NCI-H1105 (cell line): ENCODE measurements around the gene PIAS2.
"Not testable (repeated sequence)": the region's sequence is repeated elsewhere in the genome, so short reads cannot be mapped to it uniquely, and the experiment has no call there.

ENCODE experiments used
- DNase-seq: peaks from one replicate; lab custom pipeline; 2025; lab: John Stamatoyannopoulos, UW

The PIAS2 gene, protein sequence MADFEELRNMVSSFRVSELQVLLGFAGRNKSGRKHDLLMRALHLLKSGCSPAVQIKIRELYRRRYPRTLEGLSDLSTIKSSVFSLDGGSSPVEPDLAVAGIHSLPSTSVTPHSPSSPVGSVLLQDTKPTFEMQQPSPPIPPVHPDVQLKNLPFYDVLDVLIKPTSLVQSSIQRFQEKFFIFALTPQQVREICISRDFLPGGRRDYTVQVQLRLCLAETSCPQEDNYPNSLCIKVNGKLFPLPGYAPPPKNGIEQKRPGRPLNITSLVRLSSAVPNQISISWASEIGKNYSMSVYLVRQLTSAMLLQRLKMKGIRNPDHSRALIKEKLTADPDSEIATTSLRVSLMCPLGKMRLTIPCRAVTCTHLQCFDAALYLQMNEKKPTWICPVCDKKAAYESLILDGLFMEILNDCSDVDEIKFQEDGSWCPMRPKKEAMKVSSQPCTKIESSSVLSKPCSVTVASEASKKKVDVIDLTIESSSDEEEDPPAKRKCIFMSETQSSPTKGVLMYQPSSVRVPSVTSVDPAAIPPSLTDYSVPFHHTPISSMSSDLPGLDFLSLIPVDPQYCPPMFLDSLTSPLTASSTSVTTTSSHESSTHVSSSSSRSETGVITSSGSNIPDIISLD

GRCh38 chr18:46917108-46917802 is at the start of gene PIAS2, which contains the start of gene KATNAL2:
TSS of gene PIAS2 (minus strand) at chr18:46917507. CDS start at chr18:46917345, 162 bp downstream.
TSS of gene KATNAL2 (plus strand) at chr18:46917602. CDS start at chr18:46946873, 29,271 bp downstream.
- DNase-seq = peak; percentile 82

DNA sequence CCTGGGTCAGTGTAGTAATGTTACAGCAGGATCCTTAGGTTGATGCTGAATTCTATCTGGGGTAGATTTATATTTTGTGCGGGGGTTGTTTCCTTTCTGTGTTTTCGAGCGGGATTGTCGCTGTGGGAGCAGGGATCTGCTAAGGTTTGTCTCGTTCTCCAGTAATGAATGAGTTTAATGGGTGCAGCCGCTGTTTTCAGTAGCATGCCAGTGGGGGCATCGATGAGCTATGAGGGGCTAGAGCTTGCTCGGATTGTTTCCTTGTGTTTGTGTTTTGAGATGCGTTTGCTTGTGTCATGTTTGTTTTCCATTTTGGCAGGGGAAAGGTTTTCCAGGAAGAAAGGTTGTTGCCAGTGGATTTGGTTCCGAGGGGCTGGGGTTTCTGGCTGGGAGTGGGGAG is 49.0 kb upstream of the PIAS2 start:
- not testable (repeated sequence) for DNase-seq

- not testable (repeated sequence) for DNase-seq
These were observed 47.4 kb upstream of the PIAS2 start for GRCh38 chr18:46964579-46965293.

DNA sequence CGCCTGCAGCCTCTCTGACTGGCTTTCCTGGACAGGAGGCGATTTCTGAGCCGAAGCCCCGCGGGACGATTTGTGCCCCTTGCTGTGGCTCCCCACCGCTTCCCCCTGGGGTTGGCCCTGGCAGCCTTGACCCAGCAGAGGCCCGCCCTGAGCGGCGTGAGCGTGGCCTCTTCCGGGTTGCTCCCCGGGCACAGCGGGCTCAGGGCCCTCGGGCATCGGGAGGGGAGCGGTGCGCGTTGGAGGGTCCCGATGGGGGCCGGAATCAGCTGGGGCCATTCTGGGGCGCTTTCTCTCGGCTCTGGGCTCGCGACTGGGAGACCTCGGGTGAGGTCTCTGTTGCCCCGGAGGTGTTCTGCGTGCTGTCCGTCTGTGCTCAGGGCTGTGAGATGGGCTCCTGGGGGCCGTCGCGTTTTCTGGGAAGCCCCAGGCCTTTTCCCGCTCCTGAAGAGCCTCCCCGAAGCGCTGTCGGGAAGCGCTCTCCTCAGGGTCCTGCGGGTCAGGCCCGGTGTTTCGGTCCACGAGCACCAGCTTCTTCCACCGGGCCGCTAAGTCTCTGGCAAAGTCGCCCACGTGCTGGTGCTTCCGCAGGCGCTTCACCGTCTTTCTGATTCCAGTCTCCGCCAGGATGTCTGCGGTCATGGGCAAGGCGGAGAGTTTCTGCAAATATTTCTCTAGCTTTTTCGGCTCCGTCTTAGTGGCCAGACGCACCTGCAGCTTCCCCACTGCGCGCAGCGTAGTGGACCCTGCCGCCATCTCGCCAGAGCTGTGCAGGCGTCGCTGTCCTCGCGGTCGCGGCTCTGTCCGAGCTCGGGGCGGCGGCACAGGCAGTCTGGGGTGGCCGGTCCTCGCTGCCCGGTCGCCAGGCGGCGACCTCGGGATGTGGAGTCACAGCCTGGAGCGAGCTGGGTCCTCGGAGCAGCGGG is 46.6 kb upstream of the PIAS2 start:
- DNase-seq = not testable (repeated sequence)

- DNase-seq = no peak
These were observed 40.9 kb upstream of the PIAS2 start for GRCh38 chr18:46958209-46958608.

DNA sequence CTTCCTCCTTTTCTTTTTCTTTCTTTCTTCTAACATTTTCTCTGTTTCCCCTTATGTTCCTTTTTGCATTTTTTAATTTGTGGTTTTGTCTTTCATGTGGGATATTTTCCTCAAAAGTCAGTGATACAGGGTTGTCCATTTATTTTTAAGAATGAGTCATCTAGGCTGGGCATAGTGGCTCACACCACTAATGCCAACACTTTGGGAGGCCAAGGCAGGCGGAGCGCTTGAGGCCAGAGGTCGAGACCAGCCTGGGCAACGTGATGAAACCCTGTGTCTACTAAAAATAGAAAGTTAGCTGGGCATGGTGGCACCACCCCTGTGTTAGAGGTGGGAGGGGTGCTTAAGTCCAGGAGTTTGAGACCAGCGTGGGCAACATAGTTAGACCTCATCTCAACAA is 35.9 kb upstream of the PIAS2 start:
- no peak for DNase-seq

- DNase-seq = peak; percentile 16
These were observed 32.9 kb upstream of the PIAS2 start for GRCh38 chr18:46950064-46950656.

DNA sequence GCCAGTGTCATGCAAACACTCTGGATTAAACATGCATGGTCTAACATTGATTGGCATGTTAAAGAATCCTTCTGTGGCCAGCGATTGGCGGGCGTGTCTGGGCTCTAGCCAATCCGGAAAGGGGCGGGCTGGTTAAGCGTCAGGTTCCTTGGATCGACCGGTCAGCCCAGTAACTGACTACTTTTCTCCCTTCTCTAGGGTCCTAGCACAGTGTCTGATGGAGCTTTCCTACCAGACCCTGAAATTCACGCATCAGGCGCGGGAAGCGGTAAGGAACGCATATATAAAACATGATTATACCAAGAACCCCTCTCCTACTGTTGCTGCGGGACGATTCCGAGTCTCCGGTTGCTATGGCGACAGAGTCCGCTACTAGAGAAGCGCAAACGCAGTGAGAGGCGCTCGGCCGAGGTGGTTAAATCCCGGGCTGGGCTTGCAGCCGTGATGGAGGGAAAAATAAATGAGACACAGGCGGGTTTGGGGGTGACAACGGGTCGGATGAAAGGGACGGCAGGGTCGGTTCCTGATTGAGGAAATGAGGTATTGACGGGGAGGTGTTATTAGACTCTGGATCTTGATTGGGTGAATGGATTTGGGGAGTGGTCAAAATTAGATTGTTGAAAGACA is 29.5 kb upstream of the PIAS2 start:
- peak; percentile 89 for DNase-seq

DNA sequence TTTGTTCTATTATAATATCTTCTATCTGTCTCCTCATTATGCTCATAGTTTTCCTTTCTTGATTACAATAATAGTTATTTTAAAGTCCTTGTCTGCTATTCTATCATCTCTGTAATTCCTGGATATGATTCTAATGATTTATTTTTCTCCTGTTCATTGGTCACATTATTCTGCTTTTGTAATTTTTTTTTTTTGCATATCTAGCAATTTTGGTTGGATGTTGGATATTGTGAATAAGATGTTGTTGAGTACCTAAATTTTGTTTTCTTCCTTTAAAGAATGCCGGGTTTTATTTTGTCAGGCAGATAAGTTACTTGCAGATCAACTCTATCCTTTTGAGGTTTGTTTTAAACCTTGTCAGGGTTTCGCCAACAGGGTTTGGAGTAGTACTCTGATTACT is 25.3 kb upstream of the PIAS2 start:
- no peak for DNase-seq

DNA sequence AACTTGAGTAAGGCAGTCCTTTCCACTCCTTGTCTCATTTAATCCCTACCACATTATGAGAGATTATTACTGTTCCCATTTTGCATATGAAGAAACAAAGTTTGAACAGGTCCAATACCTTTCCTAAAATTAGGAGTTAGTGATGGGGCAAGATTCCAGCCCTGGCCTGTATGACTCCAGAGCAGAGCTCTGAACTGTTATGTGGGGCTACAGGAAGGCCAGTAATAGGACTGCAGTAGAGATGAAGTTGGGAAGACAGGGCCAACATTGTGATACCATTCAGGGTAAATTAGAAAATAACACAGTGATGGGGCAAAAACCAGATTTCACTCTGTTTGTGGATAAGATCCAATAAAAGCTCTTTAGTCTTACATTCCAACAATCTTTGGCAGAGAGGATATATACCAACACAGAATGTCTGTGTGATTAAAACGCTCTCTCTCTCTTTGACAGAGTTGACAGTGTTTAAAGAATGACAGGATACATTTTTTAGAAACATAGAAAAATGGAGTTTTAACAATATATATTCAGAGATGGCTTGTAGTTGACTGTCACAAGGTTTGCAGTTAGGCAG is 22.8 kb upstream of the PIAS2 start:
- no peak for DNase-seq

- DNase-seq = no peak
These were observed 22.1 kb upstream of the PIAS2 start for GRCh38 chr18:46939337-46939963.

DNA sequence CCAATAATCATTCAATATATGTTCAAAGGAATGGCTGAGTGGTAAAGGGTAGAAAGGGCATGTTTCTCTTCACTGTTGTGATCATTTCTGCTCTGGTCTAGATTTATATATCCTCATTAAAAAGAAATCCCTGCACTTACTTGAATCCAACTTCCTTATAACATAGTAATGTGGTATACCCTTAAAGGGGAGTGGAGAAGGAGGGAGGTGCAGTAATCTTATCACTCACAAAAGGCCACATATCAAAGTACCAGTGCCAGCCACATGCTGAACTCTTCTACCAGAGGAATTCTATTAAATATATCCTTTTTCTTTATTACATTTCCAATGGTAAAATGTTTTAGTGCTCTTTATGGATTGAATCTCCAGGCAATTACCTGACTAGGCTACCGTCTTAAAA is 3.3 kb upstream of the PIAS2 start:
- no peak for DNase-seq

- no peak for DNase-seq
These were observed 2.8 kb upstream of the PIAS2 start for GRCh38 chr18:46920067-46920466.

- DNase-seq = peak; percentile 11
These were observed 695 bp upstream of the PIAS2 start for GRCh38 chr18:46917803-46918600.

DNA sequence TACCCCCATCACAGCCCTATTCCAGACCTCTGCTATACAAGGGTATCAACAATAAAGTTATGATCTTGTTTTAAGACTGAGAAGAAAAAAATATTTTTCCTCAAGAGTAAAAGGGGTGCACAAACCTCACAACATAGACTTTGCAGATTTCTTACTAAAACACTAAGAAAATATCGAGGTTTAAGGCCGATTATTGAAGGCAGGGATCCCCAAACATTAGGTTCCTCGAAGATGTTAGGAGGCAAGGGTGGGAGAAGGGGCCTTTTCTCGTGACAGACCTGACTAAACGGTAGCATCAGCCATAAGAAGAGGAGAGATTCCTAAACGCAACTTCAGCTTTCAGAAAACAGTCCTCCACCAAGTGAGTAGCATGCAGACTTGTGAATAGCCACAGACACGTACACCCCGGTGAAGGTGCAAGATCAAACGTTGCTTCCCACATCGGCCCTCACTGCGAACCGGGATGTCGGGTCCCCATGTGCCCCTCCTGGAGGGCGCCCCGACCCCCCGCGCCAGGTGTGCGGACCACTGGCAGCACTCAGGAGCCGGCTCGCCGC is 678 bp downstream of the PIAS2 start:
- DNase-seq = no peak

GRCh38 chr18:46915800-46916550 is 1.3 kb downstream of the PIAS2 start:
- no peak for DNase-seq

- DNase-seq = no peak
These were observed 6.5 kb downstream of the PIAS2 start for GRCh38 chr18:46910856-46911255.
